SU-DHL-6 (cell line): ENCODE data around the gene DHTKD1.

ENCODE experiments used
- H2AFZ ChIP-seq: fragments of 200-600 bp; sonication (generic); 2 replicates; pipeline ENCODE4 v1.6.1; 2014; ENCODE audit warnings: low read depth, mild to moderate bottlenecking, moderate library complexity, mixed read lengths, antibody characterized with exemption, low read length; ENCODE audit not compliant: severe bottlenecking
- H3F3A ChIP-seq: fragments of 200-600 bp; shearing (Covaris generic); 2 replicates; pipeline ENCODE4 v1.6.0; 2016; ENCODE audit warnings: antibody characterized with exemption, mild to moderate bottlenecking; ENCODE audit not compliant: insufficient read depth
- H3K27ac ChIP-seq: fragments of 200-600 bp; sonication (generic); 2 replicates; pipeline ENCODE4 v1.5.1; 2016; ENCODE audit warnings: low read depth, mild to moderate bottlenecking, low read length, moderate library complexity, mixed read lengths
- H3K27me3 ChIP-seq: fragments of 200-600 bp; sonication (generic), shearing (Covaris generic); 2 replicates; pipeline ENCODE4 v1.6.0; 2014; ENCODE audit warnings: mild to moderate bottlenecking, low read length
- H3K36me3 ChIP-seq: fragments of 200-600 bp; sonication (generic); 2 replicates; pipeline ENCODE4 v1.6.1; 2014; ENCODE audit warnings: mild to moderate bottlenecking, low read length, mixed read lengths
- H3K4me2 ChIP-seq: fragments of 300-600, 200-600 bp; shearing (Covaris generic), sonication (generic); 2 replicates; pipeline ENCODE4 v1.6.0; 2014; ENCODE audit warnings: low read length, low read depth, mild to moderate bottlenecking; ENCODE audit not compliant: poor library complexity, severe bottlenecking
- H3K4me3 ChIP-seq: fragments of 200-600 bp; sonication (generic); 2 replicates; pipeline ENCODE4 v1.5.1; 2014; ENCODE audit warnings: antibody characterized with exemption, low read length, mild to moderate bottlenecking, mixed read lengths; ENCODE audit not compliant: insufficient read depth, poor library complexity, severe bottlenecking
- H3K79me2 ChIP-seq: fragments of 200-600 bp; sonication (generic); 2 replicates; pipeline ENCODE4 v1.6.1; 2014; ENCODE audit warnings: mild to moderate bottlenecking, low read length, moderate library complexity; ENCODE audit not compliant: insufficient read depth
- H3K9ac ChIP-seq: fragments of 200-600 bp; sonication (generic); 2 replicates; pipeline ENCODE4 v1.7.0; 2014; ENCODE audit warnings: mild to moderate bottlenecking, low read length
- H3K9me2 ChIP-seq: fragments of 200-600 bp; sonication (generic); replicated peaks from 2 replicates; pipeline ENCODE4 v1.6.1; 2014; ENCODE audit warnings: low read length; ENCODE audit not compliant: insufficient read depth
- H3K9me3 ChIP-seq: fragments of 200-600 bp; sonication (generic); 2 replicates; pipeline ENCODE4 v1.6.1; 2014; ENCODE audit warnings: low read length, mixed read lengths; ENCODE audit not compliant: insufficient read depth
- H4K20me1 ChIP-seq: fragments of 200-600 bp; sonication (generic); 2 replicates; pipeline ENCODE4 v1.6.1; 2014; ENCODE audit warnings: low read depth, mild to moderate bottlenecking, antibody characterized with exemption, low read length, moderate library complexity, mixed read lengths
- CTCF ChIP-seq: fragments of 200-600 bp; sonication (generic); IDR thresholded peaks from one replicate; pipeline ENCODE4 v1.5.1; 2017; ENCODE audit warnings: antibody characterized with exemption, mild to moderate bottlenecking, low read length, moderate library complexity; ENCODE audit not compliant: insufficient read depth, poor library complexity, severe bottlenecking
- EZH2phosphoT487 ChIP-seq: fragments of 200-600 bp; sonication (generic), shearing (Covaris generic); conservative IDR thresholded peaks from 2 replicates; pipeline ENCODE4 v1.6.1; 2018; ENCODE audit warnings: mild to moderate bottlenecking, antibody characterized with exemption, low read length, moderate library complexity, mixed read lengths

The DHTKD1 gene

GRCh38 chr10:12056748-12057147 lies 12.0 kb upstream of the DHTKD1 start:
- Histone ChIP-seq H3F3A (no peaks in the 10 kb centered on the region), H3K9ac (no peak overlapping the region), H4K20me1 (no peaks in the 10 kb centered on the region), H2AFZ (no peak overlapping the region), H3K36me3 (no peaks in the 10 kb centered on the region), H3K9me3 (no peaks in the 10 kb centered on the region), H3K27ac (no peak overlapping the region), H3K79me2 (no peaks in the 10 kb centered on the region), H3K9me2 (no peaks in the 10 kb centered on the region), H3K27me3 (no peaks in the 10 kb centered on the region), H3K4me2 (no peak overlapping the region), H3K4me3 (no peak overlapping the region)
- TF ChIP-seq CTCF (no peak), EZH2phosphoT487 (no peak)

GRCh38 chr10:12061124-12061523 lies 7.6 kb upstream of the DHTKD1 start:
- H3K27me3 ChIP-seq: no peaks in the 10 kb centered on the region
- no peak overlapping the region for H2AFZ ChIP-seq
- peaks cover 6% of the 10 kb centered on the region for H3F3A ChIP-seq
- H3K4me3 ChIP-seq: no peak overlapping the region
- no peaks in the 10 kb centered on the region for H3K9me3 ChIP-seq
- no peaks in the 10 kb centered on the region for H3K36me3 ChIP-seq
- H3K79me2 ChIP-seq: no peaks in the 10 kb centered on the region
- no peak overlapping the region for H3K4me2 ChIP-seq
- TF ChIP-seq EZH2phosphoT487 (no peak), CTCF (no peak)
- H3K9ac ChIP-seq: no peak overlapping the region
- H3K9me2 ChIP-seq: no peaks in the 10 kb centered on the region
- H3K27ac ChIP-seq: no peak overlapping the region
- no peaks in the 10 kb centered on the region for H4K20me1 ChIP-seq

GRCh38 chr10:12062754-12063482 lies 5.8 kb upstream of the DHTKD1 start:
- no peaks in the 10 kb centered on the region for H4K20me1 ChIP-seq
- H3K4me2 ChIP-seq: peak overlapping the region; percentile 57
- H3F3A ChIP-seq: peaks cover 12% of the 10 kb centered on the region
- peak overlapping the region; percentile 45 for H3K9ac ChIP-seq
- H2AFZ ChIP-seq: peak overlapping the region; percentile 94
- H3K27ac ChIP-seq: peak overlapping the region; percentile 52
- no peaks in the 10 kb centered on the region for H3K27me3 ChIP-seq
- no peaks in the 10 kb centered on the region for H3K9me2 ChIP-seq
- no peaks in the 10 kb centered on the region for H3K36me3 ChIP-seq
- peak overlapping the region; percentile 25 for H3K4me3 ChIP-seq
- no peaks in the 10 kb centered on the region for H3K79me2 ChIP-seq
- H3K9me3 ChIP-seq: no peaks in the 10 kb centered on the region
- no peak for TF ChIP-seq CTCF
- no peak for TF ChIP-seq EZH2phosphoT487
